Head of caudate nucleus (tissue), 42 donors: ENCODE results near the gene PHETA1.
"Not testable (repeated sequence)": the region's sequence is repeated elsewhere in the genome, so short reads cannot be mapped to it uniquely, and the experiment has no call there.

Source experiments
- DNase-seq, 42 donors: peaks; one replicate each; pipeline versions ENCODE4 v3.0.0 to v3.0.0-alpha.2; 2020 to 2021; ENCODE audit warnings: mixed read lengths in 7 of 42
- intact Hi-C: fragments of 100-400 bp; cut with DNase I; formaldehyde crosslinking; loops from one replicate; pipeline ENCODE4 v1.15.0; 2022

Gene PHETA1

GRCh38 chr12:111338096-111338495 is 30.8 kb downstream of the PHETA1 start:
- intact Hi-C loops: no loop called here
- no peak for DNase-seq

- intact Hi-C loops: no loop called here
- no peak for DNase-seq
Observed at GRCh38 chr12:111337371-111337770, 31.5 kb downstream of the PHETA1 start.

GRCh38 chr12:111336411-111336810 is 32.5 kb downstream of the PHETA1 start:
- DNase-seq, intact Hi-C loops: not testable (repeated sequence)

GRCh38 chr12:111335811-111336210 is 33.1 kb downstream of the PHETA1 start:
- intact Hi-C loops: no loop called here
- no peak for DNase-seq

- DNase-seq, intact Hi-C loops: not testable (repeated sequence)
Observed at GRCh38 chr12:111335301-111335700, 33.6 kb downstream of the PHETA1 start.

- intact Hi-C loops: no loop called here
- no peak for DNase-seq
Observed at GRCh38 chr12:111334393-111334915, 34.4 kb downstream of the PHETA1 start.

GRCh38 chr12:111330800-111331752 is 37.8 kb downstream of the PHETA1 start:
- peak in 4 of 42 donors; percentile 2 to 41 (median 6) for DNase-seq
- intact Hi-C loops: no loop called here

- intact Hi-C loops: no loop called here
- DNase-seq: no peak
Observed at GRCh38 chr12:111328138-111328537, 40.8 kb downstream of the PHETA1 start.

- intact Hi-C loops: no loop called here
- DNase-seq: no peak
Observed at GRCh38 chr12:111327474-111327873, 41.4 kb downstream of the PHETA1 start.

- intact Hi-C loops: no loop called here
- DNase-seq: peak in 40 of 42 donors; percentile 11 to 78 (median 42)
Observed at GRCh38 chr12:111322336-111323250, 46.3 kb downstream of the PHETA1 start.

GRCh38 chr12:111321317-111321716 is 47.6 kb downstream of the PHETA1 start:
- intact Hi-C loops: no loop called here
- no peak for DNase-seq

GRCh38 chr12:111320258-111321050 is 48.4 kb downstream of the PHETA1 start:
- intact Hi-C loops: no loop called here
- DNase-seq: no peak

- DNase-seq: no peak
- intact Hi-C loops: loop anchor here (10.0 kb wide), 1 partner anchor 295 kb away; no protein-coding TSS in a partner anchor
Observed at GRCh38 chr12:111319600-111320257, 49.2 kb downstream of the PHETA1 start.

- intact Hi-C loops: loop anchor here (10.0 kb wide), 1 partner anchor 294 kb away; no protein-coding TSS in a partner anchor
- DNase-seq: no peak
Observed at GRCh38 chr12:111318450-111318849, 50.4 kb downstream of the PHETA1 start.

- intact Hi-C loops: loop anchor here (10.0 kb wide), 1 partner anchor 292 kb away; no protein-coding TSS in a partner anchor
- DNase-seq: no peak
Observed at GRCh38 chr12:111316671-111317070, 52.2 kb downstream of the PHETA1 start.

- DNase-seq: no peak
- intact Hi-C loops: loop anchor here (5.0 to 10.0 kb wide), 2 partner anchors 290 to 378 kb away; no protein-coding TSS in a partner anchor
Observed at GRCh38 chr12:111314953-111315539, 53.8 kb downstream of the PHETA1 start.

- peak; percentile 49 to 91 (median 78) for DNase-seq
- intact Hi-C loops: loop anchor here (5.0 to 10.0 kb wide), 2 partner anchors 289 to 377 kb away; no protein-coding TSS in a partner anchor
Observed at GRCh38 chr12:111313833-111314259, 55.0 kb downstream of the PHETA1 start.
